Measurements from ENCODE around the gene PREX1.
"Not testable (repeated sequence)": the region's sequence is repeated elsewhere in the genome, so short reads cannot be mapped to it uniquely, and the experiment has no call there.

- not testable (repeated sequence) for TF ChIP-seq POLR2A (IDR thresholded peaks at IDR 0.05; ENCODE audit: low read length); GATA1 (IDR thresholded peaks at IDR 0.05; ENCODE audit: low read depth, low read length)
Measured at GRCh38 chr20:48775545-48775944, 52.3 kb downstream of the PREX1 start.

All from erythroblast (primary cell).